Bronchial epithelial cell (primary cell): ENCODE measurements around the gene SLC9A5. TPM values are rescaled to one million over a fixed set of nuclear protein-coding genes. Genes with fewer than 3 reads are reported as not detected.

Source experiments
- DNase-seq: peaks from one replicate; pipeline ENCODE4 v3.0.0-alpha.2; 2010; ENCODE audit warnings: low read depth
- FAIRE-seq: peaks from 2 replicates; lab custom pipeline; 2011; peaks lifted over from hg19 to GRCh38; lab: Jason Lieb, UNC
- H3K27me3 ChIP-seq: 2 replicates; pipeline ENCODE4 v1.5.1; 2011; ENCODE audit warnings: low read length; ENCODE audit not compliant: control insufficient read depth, insufficient read depth
- H3K36me3 ChIP-seq: 2 replicates; pipeline ENCODE4 v1.5.1; 2011; ENCODE audit warnings: low read length; ENCODE audit not compliant: control insufficient read depth, insufficient read depth
- H3K4me3 ChIP-seq: 2 replicates; pipeline ENCODE4 v1.5.1; 2011; ENCODE audit warnings: mild to moderate bottlenecking, low read depth, low read length, control low read depth
- CTCF ChIP-seq: IDR thresholded peaks from 2 replicates; pipeline ENCODE4 v1.5.1; 2011; ENCODE audit warnings: mild to moderate bottlenecking, moderate library complexity, low read length, control low read depth, inconsistent platforms; ENCODE audit not compliant: insufficient read depth, severe bottlenecking
- total RNA-seq: library from RNA; depleted of rRNA; stranded (reverse); fragments of >200 nt; gene quantifications from 2 replicates; pipeline ENCODE4 v1.2.1, GENCODE V29; 2014

The SLC9A5 gene
- total RNA-seq, 1 donor from 2014 or later, result 0.26 TPM

- FAIRE-seq, result no peak
These were observed 11.8 kb downstream of the SLC9A5 start for GRCh38 chr16:67260426-67261063.

GRCh38 chr16:67263201-67263600 is 14.4 kb downstream of the SLC9A5 start:
- FAIRE-seq (no peak), DNase-seq (no peak)
- H3K4me3 ChIP-seq, result no peak overlapping the region
- H3K36me3 ChIP-seq, result no peaks in the 10 kb centered on the region
- H3K27me3 ChIP-seq, result no peaks in the 10 kb centered on the region
- no peak for TF ChIP-seq CTCF

More at GRCh38 chr16:67260426-67261063, 11.8 kb downstream of the SLC9A5 start:
- peak; percentile 55 for DNase-seq
- no peaks in the 10 kb centered on the region for H3K27me3 ChIP-seq
- H3K4me3 ChIP-seq, result no peak overlapping the region
- no peaks in the 10 kb centered on the region for H3K36me3 ChIP-seq
- TF ChIP-seq CTCF, result peak; percentile 86

- no peaks in the 10 kb centered on the region for H3K27me3 ChIP-seq
- TF ChIP-seq CTCF, result no peak
- no peak overlapping the region for H3K4me3 ChIP-seq
- no peaks in the 10 kb centered on the region for H3K36me3 ChIP-seq
- no peak for FAIRE-seq
- no peak for DNase-seq
These were observed 15.5 kb downstream of the SLC9A5 start for GRCh38 chr16:67264277-67264676.

- Histone ChIP-seq H3K36me3 (no peaks in the 10 kb centered on the region), H3K4me3 (no peak overlapping the region), H3K27me3 (no peaks in the 10 kb centered on the region)
- FAIRE-seq, result no peak
- no peak for TF ChIP-seq CTCF
- DNase-seq, result no peak
These were observed 16.1 kb downstream of the SLC9A5 start for GRCh38 chr16:67264866-67265265.

GRCh38 chr16:67265834-67266233 is 17.1 kb downstream of the SLC9A5 start:
- Histone ChIP-seq H3K27me3 (no peaks in the 10 kb centered on the region), H3K36me3 (no peaks in the 10 kb centered on the region), H3K4me3 (no peak overlapping the region)
- FAIRE-seq, result no peak
- no peak for DNase-seq
- TF ChIP-seq CTCF, result no peak

- Histone ChIP-seq H3K36me3 (no peaks in the 10 kb centered on the region), H3K27me3 (no peaks in the 10 kb centered on the region), H3K4me3 (no peak overlapping the region)
- TF ChIP-seq CTCF, result no peak
- FAIRE-seq (no peak), DNase-seq (peak; percentile 77)
These were observed 19.4 kb downstream of the SLC9A5 start for GRCh38 chr16:67268136-67268579.
